ENCODE measurements around the gene SLC5A9.
"Not testable (repeated sequence)": the region's sequence is repeated elsewhere in the genome, so short reads cannot be mapped to it uniquely, and the experiment has no call there.

SLC5A9 gene

DNA sequence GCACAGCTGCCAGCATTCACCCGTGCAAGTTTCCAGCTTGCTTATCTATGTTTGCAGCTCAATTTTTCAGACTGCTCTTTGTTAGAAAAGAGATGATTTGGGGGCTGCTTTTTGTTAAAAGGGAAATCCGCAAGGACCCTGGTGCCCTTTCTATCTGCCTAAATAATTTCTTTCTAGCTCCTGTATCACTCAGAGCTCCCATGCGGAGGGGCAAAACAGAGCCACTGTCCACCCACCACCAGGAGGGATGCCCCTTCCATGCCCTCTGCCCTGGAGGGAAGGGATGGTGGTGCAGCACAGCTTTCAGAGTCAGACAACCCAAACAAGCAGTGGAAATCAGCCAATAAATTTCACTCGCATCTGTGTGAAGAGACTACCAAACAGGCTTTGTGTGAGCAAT, 13.9 kb upstream of the SLC5A9 start:
- FAIRE-seq = no peak
- no peak for DNase-seq (ENCODE audit: extremely low spot score, insufficient read length, low read depth)

DNA sequence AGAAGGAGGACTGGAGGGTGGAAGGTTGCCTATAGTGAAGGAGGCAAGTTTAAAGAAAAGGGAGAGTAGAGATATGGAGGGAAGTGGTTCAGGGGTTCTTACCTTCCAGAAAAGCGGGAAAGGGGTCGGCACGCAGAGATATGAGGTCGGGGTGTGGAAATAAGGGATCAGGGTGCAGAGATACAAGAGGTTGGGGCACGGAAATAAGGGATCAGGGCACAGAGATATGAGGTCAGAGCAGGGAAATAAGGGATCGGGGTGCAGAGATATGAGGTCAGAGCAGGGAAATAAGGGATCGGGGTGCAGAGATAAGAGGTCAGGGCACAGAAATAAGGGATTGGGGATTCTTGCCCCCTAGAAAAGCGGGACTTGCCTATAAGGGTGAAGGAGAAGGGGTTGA, 9.1 kb upstream of the SLC5A9 start:
- FAIRE-seq; DNase-seq (ENCODE audit: extremely low spot score, insufficient read length, low read depth): not testable (repeated sequence)

DNA sequence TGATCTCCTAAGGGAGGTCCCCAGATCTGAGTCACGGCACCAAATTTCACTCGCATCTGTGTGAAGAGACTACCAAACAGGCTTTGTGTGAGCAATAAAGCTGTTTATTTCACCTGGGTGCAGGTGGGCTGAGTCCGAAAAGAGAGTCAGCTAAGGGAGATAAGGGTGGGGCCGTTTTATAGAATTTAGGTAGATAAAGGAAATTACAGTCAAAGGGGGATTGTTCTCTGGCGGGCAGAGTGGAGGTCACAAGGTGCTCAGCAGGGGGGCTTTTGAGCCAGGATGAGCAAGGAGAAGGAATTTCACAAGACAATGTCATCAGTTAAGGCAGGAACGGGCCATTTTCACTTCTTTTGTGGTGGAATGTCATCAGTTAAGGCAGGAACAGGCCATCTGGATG, 8.2 kb upstream of the SLC5A9 start:
- not testable (repeated sequence) for DNase-seq (ENCODE audit: extremely low spot score, insufficient read length, low read depth); FAIRE-seq

DNA sequence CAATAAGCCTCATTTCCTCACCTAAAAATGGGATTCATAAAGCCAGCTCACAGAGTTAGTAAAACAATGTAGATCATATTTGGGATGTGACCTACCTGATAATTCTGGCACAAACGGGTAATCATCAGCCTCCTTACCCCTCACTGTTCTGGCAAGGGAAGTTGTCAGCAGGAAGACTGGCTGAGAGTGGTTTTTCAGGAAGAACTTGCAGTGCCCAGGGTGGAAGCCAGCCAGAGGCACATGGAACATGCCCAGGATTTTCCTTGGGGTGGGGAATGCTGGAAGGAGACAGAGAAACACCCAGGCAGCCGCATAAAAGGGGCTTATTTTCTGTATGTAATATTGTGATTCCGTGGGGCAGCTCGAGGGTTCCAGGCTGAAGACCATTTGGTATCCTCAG, 7.7 kb upstream of the SLC5A9 start:
- DNase-seq (ENCODE audit: extremely low spot score, insufficient read length, low read depth) = no peak
- FAIRE-seq = no peak

DNA sequence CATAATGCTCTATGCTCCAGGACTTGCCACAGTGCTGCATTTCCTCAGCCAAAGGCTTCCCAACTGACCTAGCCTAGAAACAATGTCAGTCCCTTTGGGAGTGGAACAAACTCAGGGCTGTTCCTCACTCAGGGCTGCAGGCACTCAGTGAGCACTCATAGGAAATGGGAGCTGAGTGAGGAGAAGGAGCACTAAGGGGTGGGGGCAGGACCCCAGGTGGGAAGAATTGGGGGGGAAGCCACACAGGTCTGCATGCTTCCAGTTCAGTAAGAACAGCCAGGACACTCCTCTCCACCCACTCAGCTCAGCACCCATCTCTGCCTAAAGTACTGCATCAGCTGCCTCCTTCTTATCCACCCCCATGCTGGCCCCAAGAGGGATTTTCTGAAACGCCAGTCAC, 7.3 kb upstream of the SLC5A9 start:
- FAIRE-seq (no peak), DNase-seq (ENCODE audit: extremely low spot score, insufficient read length, low read depth) (no peak)

DNA sequence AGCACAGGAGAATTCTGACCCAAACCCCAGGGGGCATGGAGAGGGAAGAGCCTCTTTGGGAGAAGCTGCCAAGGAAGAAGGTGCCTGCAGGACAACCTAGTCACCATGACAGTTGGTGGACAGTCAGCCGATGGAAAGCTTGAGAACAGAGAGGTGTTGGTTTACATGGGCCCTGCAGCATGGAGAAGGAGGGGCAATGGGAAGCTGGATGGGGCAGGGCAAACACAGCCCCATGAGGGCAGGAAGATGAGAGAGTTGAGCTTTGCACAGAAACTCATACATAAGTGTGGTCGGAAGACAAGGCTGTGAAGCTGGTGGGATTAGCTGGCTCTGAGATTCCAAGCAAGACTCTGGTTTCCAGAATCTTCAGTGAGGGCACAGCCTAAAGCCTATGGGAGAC, 6.6 kb upstream of the SLC5A9 start:
- FAIRE-seq = no peak
- no peak for DNase-seq (ENCODE audit: extremely low spot score, insufficient read length, low read depth)

DNA sequence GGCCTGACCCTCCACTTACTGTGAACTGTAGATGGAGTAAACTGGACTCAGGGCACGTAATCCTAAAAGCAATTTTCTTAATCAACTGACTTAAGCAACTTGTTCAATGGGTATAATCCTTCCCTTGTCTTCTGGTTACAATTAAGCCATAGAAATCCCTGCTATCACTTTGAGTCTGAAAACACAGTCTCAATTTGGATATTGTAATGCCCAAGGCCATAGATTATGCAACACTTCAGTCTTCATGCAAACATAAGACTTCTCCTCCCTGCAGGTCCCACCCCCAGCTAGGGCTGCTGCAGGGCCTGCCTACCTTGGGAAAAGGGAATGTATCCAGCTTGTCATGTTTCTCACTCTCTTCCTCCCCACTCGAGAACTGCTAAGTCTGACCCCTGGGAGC, 6.2 kb upstream of the SLC5A9 start:
- FAIRE-seq = no peak
- no peak for DNase-seq (ENCODE audit: extremely low spot score, insufficient read length, low read depth)

DNA sequence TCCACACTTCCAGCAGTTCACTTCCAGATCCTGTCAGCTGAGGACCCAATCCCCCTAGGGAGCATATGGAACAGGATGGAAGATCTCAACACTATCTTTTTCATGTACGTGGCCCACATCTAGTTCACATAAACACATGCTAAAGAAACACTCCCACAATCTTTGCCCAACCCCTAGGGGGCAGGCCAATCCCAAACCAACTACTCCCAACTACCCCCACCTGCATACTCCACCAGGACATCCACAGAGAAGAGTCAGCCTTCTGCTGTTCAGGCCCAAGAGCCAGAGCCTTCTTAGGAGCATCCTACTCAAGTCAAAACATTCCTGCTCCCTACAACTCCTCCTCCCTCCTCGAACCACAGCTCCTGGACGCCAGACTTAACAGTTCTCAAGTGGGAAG, 5.6 kb upstream of the SLC5A9 start:
- DNase-seq (ENCODE audit: extremely low spot score, insufficient read length, low read depth) = no peak
- FAIRE-seq = no peak

DNA sequence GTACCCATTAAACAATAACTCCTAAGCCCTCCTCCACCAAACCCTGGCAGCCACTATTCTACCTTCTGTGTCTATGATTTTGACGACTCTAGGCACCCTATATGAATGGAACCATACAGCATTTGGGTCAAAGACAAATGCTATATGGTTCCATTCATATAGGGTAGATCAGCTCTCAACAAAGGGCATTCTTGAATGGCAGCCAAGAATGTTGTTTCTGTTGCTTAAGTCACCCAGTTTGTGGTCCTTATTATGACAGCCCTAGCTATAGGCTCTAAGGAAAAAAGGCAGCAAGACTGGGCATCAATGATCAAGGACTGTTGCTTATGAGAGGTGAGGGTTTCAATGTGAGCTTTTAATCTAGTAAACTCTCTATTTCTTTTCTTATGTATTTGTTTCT, 4.7 kb upstream of the SLC5A9 start:
- no peak for FAIRE-seq
- DNase-seq (ENCODE audit: extremely low spot score, insufficient read length, low read depth) = no peak

DNA sequence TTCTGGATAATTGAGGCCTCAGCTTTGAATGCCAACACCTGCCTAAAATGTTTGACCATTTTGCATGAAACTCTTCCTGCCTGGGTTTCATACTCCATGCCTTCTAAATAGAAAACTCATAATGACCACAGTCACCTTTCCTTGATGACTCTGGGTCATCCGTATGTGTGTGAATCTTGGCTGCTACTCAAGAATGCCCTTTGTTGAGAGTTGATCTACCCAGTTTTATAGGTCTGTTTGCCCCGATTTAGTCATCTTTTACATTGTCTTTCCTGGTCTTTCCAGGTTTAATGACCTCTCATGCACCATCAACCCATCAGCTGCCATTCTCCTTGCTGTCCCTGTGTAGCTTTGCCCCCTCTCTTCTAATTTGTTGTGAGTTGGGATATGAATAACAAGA, 2.7 kb upstream of the SLC5A9 start:
- DNase-seq (ENCODE audit: extremely low spot score, insufficient read length, low read depth) = no peak
- FAIRE-seq = no peak

DNA sequence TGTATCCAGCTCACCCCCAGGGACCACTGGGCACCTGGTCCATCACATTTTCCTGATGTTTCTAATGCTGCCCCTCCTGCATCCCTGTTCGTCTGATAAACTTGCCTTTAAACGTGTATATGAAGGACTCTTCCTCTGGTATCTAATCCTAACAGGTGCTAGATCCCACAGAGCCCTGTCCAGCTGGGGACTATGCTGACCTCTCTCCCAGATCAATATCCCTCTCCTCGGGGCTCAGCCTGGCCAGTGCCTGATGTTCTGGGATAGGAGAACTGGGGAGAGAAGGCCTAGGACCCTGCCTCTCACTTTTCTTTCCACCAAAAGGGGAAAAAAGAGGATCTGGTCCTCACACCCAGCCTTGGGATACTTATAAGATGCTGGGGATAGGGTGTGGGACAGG, 1.4 kb upstream of the SLC5A9 start:
- no peak for DNase-seq (ENCODE audit: extremely low spot score, insufficient read length, low read depth)

DNA sequence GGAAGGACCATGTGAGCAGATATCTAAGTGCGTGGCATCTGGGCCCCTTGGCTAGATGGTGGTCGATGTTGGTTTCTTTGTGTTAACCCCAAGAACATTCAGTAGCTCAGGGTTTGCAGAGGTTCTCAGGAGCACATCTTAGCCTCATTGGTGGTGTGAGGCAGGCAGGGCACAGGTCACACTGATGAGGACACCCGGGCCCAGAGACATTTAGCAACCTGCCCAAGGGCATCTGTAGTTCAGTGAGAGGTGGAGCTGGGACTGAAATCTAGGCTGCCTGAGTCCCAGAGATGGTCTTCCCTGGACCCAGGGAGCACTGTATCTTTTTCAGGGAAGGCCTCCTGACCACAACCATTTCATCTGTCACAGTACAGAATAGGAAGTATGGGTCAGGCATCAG, 859 bp upstream of the SLC5A9 start:
- DNase-seq (ENCODE audit: extremely low spot score, insufficient read length, low read depth) = no peak
- FAIRE-seq = no peak

More for the DNA sequence above, 1.4 kb upstream of the SLC5A9 start:
- no peak for FAIRE-seq

DNA sequence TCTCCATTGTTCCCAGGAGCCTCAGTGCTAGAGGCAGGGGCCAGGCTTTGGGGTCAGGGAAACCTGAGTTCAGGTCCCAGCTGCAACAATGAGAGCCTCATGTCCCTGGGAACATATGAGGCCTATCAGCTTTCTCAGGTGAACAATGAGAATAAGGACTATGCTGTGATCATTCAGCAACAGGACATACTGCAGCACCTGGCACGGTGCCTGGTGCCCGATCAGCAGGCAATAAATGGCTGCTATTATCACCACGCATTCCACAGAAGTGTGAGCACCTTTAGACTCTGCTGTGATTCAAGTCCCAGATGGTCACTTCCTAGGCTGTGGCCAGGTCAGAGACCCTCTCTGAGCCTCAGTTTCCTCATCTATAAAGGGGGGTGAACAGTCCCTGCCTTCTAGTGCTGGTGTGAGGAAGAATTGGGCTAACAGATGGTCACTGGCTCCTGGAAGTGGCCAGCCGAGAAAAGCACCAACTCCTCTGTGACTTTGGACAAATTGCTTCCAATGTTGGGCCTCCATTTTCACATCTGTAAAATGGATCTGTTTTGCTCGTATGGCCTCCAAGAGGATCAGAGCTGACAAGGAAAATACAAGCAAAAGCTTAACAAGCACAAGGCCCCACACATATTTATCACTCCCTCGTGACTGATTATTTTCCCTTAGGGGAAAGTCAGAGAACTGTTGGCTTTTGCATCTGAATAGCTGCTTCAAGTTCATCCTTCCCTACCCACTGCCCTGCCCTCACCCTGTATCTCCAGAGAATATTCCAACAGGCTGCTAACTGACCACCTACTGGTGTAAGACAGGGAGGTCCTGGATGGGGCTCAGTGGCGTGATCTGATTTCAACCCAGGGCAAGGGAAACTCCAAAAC, 1.1 kb downstream of the SLC5A9 start:
- FAIRE-seq (no peak), DNase-seq (ENCODE audit: extremely low spot score, insufficient read length, low read depth) (no peak)

DNA sequence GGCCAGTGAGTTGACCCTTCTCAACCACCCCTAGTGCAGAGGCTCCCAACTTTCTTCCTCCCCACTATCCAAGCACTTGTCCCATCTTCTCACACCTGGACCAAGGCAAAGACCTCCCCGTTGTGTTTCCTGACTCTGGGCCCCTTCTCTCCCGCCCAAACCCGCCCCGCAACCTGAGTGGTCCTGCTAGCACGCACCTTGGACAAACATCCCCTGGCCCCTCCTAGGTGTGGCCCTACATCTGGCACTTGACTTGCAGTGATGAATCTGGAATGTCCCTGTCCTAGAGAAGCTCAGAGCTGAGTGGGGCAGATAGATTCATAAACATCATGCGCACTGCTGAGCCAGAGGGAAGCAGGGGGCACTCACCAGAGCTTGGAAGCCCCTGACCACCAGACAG, 2.3 kb downstream of the SLC5A9 start:
- DNase-seq (ENCODE audit: extremely low spot score, insufficient read length, low read depth) (no peak), FAIRE-seq (no peak)

DNA sequence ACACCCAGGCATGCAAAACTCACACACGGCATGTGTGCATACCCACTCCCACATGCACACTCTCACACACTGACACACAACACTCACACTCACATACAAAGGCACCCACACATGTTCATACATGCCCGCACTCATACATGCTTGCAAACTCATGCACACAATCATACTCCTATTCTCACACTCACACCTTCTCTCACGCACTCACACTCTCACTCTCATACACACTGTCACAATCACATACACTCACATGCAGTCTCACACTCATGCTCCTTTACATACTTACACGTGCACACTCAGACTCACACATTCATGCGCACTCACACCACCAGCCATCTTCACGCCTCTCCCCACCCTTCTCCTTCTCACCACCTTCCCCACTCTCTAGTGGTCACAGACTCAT, 3.1 kb downstream of the SLC5A9 start:
- DNase-seq (ENCODE audit: extremely low spot score, insufficient read length, low read depth) = no peak
- FAIRE-seq = no peak

DNA sequence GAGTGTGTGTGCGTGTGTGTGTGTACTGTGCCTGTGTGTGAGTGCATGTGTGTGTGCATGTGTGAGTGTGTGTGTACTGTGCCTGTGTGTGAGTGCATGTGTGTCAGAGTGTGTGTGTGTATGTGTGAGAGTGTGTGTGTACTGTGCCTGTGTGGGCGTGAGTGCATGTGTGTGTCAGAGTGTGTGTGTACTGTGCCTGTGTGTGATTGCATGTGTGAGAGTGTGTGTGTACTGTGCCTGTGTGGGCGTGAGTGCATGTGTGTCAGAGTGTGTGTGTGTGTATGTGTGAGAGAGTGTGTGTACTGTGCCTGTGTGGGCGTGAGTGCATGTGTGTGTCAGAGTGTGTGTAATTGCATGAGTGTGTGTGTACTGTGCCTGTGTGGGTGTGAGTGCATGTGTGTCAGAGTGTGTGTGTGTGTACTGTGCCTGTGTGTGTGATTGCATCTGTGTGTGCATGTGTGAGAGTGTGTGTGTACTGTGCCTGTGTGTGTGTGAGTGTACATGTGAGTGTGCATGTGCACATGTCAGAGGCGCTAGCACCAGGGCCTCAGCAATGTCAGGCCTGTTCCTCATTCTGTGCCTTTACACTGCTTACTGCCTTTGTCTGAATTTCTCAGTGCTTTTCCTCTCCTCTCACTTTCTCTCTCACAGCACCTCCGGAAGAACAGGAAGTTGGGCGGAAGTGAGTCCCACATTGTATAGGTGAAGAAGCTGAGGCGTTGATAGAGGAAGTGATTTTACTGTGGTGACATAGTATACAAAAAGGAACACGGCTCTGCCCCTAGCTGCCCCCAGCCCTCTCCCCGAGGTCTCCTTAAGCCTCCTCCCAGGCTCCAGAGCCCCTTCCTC, 4.9 kb downstream of the SLC5A9 start:
- peak; percentile 75 for FAIRE-seq
- DNase-seq (ENCODE audit: extremely low spot score, insufficient read length, low read depth) = no peak

DNA sequence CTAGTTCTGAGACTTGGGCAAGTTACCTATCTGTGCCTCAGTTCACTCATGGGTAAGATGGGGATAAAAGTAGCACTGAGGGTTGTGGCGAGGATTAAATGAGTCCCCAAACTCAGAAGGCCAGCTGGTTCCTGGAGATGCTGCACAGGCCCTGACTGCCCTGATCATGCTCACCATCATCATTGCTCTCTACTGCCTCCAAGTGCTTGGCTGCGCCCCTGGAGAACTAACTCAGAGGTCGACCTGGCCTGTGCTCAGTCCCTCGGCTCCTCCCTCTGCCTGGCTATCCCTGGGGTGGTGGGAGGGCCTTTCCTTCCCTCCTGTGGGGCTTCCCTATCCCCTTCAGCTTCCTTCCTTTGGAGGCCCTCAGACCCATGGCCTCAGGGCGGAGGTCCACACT, 5.6 kb downstream of the SLC5A9 start:
- no peak for FAIRE-seq
- no peak for DNase-seq (ENCODE audit: extremely low spot score, insufficient read length, low read depth)

DNA sequence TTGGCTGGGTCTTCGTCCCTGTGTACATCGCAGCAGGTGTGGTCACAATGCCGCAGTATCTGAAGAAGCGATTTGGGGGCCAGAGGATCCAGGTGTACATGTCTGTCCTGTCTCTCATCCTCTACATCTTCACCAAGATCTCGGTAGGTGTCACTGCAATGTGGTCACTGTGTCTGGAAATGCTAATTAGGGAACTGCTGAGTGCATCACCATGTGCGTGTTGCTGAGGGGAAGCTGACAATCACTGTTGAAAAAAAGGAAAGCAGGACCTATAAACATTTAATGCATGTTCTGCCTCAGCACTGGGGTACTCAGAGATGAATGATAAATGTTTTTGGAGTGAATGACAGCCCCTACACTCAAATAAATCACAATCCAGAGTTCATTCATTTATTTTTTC, 6.8 kb downstream of the SLC5A9 start:
- DNase-seq (ENCODE audit: extremely low spot score, insufficient read length, low read depth) = no peak
- no peak for FAIRE-seq

DNA sequence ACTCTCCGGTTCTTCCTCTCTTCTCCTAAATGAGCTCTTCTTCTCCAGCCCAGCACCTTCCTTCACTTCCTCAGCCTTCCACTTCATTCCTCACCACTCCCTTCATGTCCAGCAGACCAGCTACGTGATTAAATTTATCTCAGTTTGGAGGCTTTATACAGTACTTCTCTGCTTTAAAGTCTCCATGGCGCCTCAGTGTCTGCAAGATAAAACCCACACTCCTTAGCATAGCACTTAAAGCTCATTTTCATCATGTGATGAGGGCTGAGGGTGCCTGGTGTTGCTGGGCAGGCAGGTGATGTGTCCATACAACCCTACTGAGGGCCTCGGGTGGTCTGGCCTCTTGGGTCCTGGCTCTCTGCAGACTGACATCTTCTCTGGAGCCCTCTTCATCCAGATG, 7.7 kb downstream of the SLC5A9 start:
- FAIRE-seq (no peak), DNase-seq (ENCODE audit: extremely low spot score, insufficient read length, low read depth) (no peak)

DNA sequence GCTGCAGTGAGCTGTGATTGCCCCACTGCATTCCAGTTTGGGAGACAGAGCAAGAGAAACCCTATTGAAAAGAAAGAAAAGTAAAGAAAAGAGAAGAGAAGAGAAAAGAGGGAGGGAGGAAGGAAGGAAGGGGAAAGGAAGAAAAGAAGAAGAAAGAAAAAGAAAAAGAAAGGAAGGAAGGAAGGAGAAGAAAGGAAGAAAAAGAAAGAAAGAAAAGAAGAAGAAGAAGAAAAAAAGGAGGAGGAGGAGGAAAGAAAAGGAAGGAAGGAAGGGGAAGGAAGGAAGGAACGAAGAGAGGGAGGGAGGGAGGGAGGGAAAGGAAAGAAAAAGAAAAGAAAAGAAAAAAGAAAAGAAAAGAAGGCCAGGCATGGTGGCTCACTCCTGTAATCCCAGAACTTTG, 10.2 kb downstream of the SLC5A9 start:
- no peak for FAIRE-seq
- no peak for DNase-seq (ENCODE audit: extremely low spot score, insufficient read length, low read depth)
